ENCODE measurements around the gene OR51G1.
"Not testable (repeated sequence)": the region's sequence is repeated elsewhere in the genome, so short reads cannot be mapped to it uniquely, and the experiment has no call there.

DNA sequence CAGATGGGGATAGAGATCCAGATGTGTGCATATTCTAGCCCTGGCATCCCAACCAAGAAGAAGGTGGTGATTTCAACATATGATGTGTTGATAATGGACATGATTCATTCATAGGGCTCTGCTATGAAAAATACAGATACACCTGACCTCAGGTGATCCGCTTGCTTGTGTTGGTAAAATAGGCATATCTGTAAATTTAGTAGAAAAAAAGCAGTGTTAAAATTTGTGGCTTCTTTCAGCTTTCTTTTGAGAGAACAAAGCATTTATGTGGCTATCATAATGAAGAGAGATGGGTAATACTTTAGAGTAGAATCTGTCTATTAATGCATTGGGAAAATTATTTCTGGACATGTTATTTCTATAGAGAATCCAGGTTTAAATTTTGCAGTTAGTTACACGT is 31.5 kb upstream of the OR51G1 start, which contains the start of gene OR51A2:
- TF ChIP-seq, protein P1, sequence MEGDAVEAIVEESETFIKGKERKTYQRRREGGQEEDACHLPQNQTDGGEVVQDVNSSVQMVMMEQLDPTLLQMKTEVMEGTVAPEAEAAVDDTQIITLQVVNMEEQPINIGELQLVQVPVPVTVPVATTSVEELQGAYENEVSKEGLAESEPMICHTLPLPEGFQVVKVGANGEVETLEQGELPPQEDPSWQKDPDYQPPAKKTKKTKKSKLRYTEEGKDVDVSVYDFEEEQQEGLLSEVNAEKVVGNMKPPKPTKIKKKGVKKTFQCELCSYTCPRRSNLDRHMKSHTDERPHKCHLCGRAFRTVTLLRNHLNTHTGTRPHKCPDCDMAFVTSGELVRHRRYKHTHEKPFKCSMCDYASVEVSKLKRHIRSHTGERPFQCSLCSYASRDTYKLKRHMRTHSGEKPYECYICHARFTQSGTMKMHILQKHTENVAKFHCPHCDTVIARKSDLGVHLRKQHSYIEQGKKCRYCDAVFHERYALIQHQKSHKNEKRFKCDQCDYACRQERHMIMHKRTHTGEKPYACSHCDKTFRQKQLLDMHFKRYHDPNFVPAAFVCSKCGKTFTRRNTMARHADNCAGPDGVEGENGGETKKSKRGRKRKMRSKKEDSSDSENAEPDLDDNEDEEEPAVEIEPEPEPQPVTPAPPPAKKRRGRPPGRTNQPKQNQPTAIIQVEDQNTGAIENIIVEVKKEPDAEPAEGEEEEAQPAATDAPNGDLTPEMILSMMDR (IDR thresholded peaks at IDR 0.05; ENCODE audit: insufficient read depth, low read length, poor library complexity, severe bottlenecking) = not testable (repeated sequence)
- not testable (repeated sequence) for TF ChIP-seq EZH2phosphoT487 (conservative IDR thresholded peaks at IDR 0.05; ENCODE audit: low read length)

Measured in SU-DHL-6 (cell line).